Stimulated activated CD8-positive, alpha-beta memory T cell treated with anti-CD3 and anti-CD28 coated beads, Interleukin-15, amount 100 ng/mL, for 48 hours (primary cell): ENCODE measurements around the gene CDHR3.
"Not testable (repeated sequence)": the region's sequence is repeated elsewhere in the genome, so short reads cannot be mapped to it uniquely, and the experiment has no call there.

Experiments used
- DNase-seq, 2 donors: peaks; one replicate each; pipeline ENCODE4 v3.0.0-alpha.2; 2020; ENCODE audit warnings: low read depth in 2 of 2

The CDHR3 gene

GRCh38 chr7:105963038-105963667 lies at the start of gene CDHR3:
Gene CDHR3, plus strand, starts transcription at chr7:105963264. Its CDS starts 55 bp downstream, at chr7:105963319.
- no peak for DNase-seq

- DNase-seq = no peak
Measured at GRCh38 chr7:105913947-105914346, 49.1 kb upstream of the CDHR3 start.

- no peak for DNase-seq
Measured at GRCh38 chr7:105916603-105917002, 46.5 kb upstream of the CDHR3 start.

- no peak for DNase-seq
Measured at GRCh38 chr7:105917659-105918058, 45.4 kb upstream of the CDHR3 start.

GRCh38 chr7:105920766-105921165 lies 42.3 kb upstream of the CDHR3 start:
- DNase-seq = no peak

- DNase-seq = peak; percentile 8 to 25
Measured at GRCh38 chr7:105924945-105925344, 38.1 kb upstream of the CDHR3 start.

GRCh38 chr7:105926131-105926530 lies 36.9 kb upstream of the CDHR3 start:
- DNase-seq = no peak

- no peak for DNase-seq
Measured at GRCh38 chr7:105931179-105931578, 31.9 kb upstream of the CDHR3 start.

GRCh38 chr7:105932835-105933477 lies 30.1 kb upstream of the CDHR3 start:
- no peak for DNase-seq

GRCh38 chr7:105934572-105935185 lies 28.4 kb upstream of the CDHR3 start:
- DNase-seq = no peak

GRCh38 chr7:105935250-105935649 lies 27.8 kb upstream of the CDHR3 start:
- DNase-seq = no peak

- DNase-seq = no peak
Measured at GRCh38 chr7:105937411-105937810, 25.7 kb upstream of the CDHR3 start.

- no peak for DNase-seq
Measured at GRCh38 chr7:105940109-105940508, 23.0 kb upstream of the CDHR3 start.

GRCh38 chr7:105941596-105941995 lies 21.5 kb upstream of the CDHR3 start:
- DNase-seq = no peak

GRCh38 chr7:105943486-105943885 lies 19.6 kb upstream of the CDHR3 start:
- DNase-seq = no peak

GRCh38 chr7:105945848-105946247 lies 17.2 kb upstream of the CDHR3 start:
- DNase-seq = no peak

GRCh38 chr7:105951597-105951996 lies 11.5 kb upstream of the CDHR3 start:
- DNase-seq = no peak

GRCh38 chr7:105952917-105953595 lies 10.0 kb upstream of the CDHR3 start:
- DNase-seq = no peak

GRCh38 chr7:105954711-105955110 lies 8.4 kb upstream of the CDHR3 start:
- no peak for DNase-seq

GRCh38 chr7:105955651-105956466 lies 7.2 kb upstream of the CDHR3 start:
- DNase-seq = not testable (repeated sequence)

GRCh38 chr7:105958012-105958411 lies 5.1 kb upstream of the CDHR3 start:
- DNase-seq = no peak

GRCh38 chr7:105962353-105962752 lies 711 bp upstream of the CDHR3 start:
- no peak for DNase-seq
